Left ventricle myocardium inferior (tissue), 1 donor: Measurements from ENCODE around the gene UBA1. TPM values are rescaled to one million over a fixed set of nuclear protein-coding genes. Genes with fewer than 3 reads are reported as not detected.

ENCODE experiments used
- DNase-seq: peaks from one replicate; pipeline ENCODE4 v3.0.0-alpha.2; 2020
- H3K27ac ChIP-seq: fragments of 200-600 bp; replicated peaks from 2 replicates; pipeline ENCODE4 v1.8.0; 2021
- H3K27me3 ChIP-seq: fragments of 200-600 bp; 2 replicates; pipeline ENCODE4 v1.8.0; 2021; ENCODE audit warnings: low read depth
- H3K36me3 ChIP-seq: fragments of 200-600 bp; 2 replicates; pipeline ENCODE4 v1.8.0; 2021
- H3K4me1 ChIP-seq: fragments of 200-600 bp; 2 replicates; pipeline ENCODE4 v1.8.0; 2021
- H3K4me3 ChIP-seq: fragments of 200-600 bp; 2 replicates; pipeline ENCODE4 v1.8.0; 2021; ENCODE audit warnings: mild to moderate bottlenecking, moderate library complexity
- H3K9me3 ChIP-seq: fragments of 200-600 bp; replicated peaks from 2 replicates; pipeline ENCODE4 v1.8.0; 2021
- CTCF ChIP-seq: fragments of 200-600 bp; IDR thresholded peaks from 2 replicates; pipeline ENCODE4 v1.8.0; 2021; ENCODE audit warnings: antibody characterized with exemption, mild to moderate bottlenecking, borderline replicate concordance
- intact Hi-C: fragments of 100-400 bp; cut with micrococcal nuclease; formaldehyde crosslinking; loops from one replicate; pipeline ENCODE4 v1.11.0; 2022
- total RNA-seq: library from RNA; stranded (reverse); fragmentation: NEBNext Ultra II Directional; extraction: Animal tissue kit (Norgen Biotek cat#: 25700); gene quantifications from one replicate; pipeline ENCODE4 v1.2.1, GENCODE V29; 2021
- donor health status: DM: no; HTN: yes; CAD: no; lungs with severe emphysema.

Gene UBA1
- total RNA-seq, 1 donor from 2014 or later, result 99.8 TPM

GRCh38 chrX:47221756-47222155, 28.1 kb downstream of the UBA1 start:
- peaks cover 34% of the 10 kb centered on the region for H3K36me3 ChIP-seq
- peaks cover 31% of the 10 kb centered on the region for H3K4me1 ChIP-seq
- H3K9me3 ChIP-seq, result no peaks in the 10 kb centered on the region
- intact Hi-C loops, result no loop called here
- DNase-seq, result no peak
- no peak overlapping the region for H3K4me3 ChIP-seq
- no peak for TF ChIP-seq CTCF
- no peak overlapping the region for H3K27ac ChIP-seq
- no peaks in the 10 kb centered on the region for H3K27me3 ChIP-seq

- no peaks in the 10 kb centered on the region for H3K27me3 ChIP-seq
- H3K4me3 ChIP-seq, result no peak overlapping the region
- no peaks in the 10 kb centered on the region for H3K9me3 ChIP-seq
- intact Hi-C loops, result no loop called here
- DNase-seq, result no peak
- H3K4me1 ChIP-seq, result peaks cover 24% of the 10 kb centered on the region
- TF ChIP-seq CTCF, result no peak
- peaks cover 37% of the 10 kb centered on the region for H3K36me3 ChIP-seq
- H3K27ac ChIP-seq, result no peak overlapping the region
These were observed 29.2 kb downstream of the UBA1 start for GRCh38 chrX:47222751-47223350.

DNA sequence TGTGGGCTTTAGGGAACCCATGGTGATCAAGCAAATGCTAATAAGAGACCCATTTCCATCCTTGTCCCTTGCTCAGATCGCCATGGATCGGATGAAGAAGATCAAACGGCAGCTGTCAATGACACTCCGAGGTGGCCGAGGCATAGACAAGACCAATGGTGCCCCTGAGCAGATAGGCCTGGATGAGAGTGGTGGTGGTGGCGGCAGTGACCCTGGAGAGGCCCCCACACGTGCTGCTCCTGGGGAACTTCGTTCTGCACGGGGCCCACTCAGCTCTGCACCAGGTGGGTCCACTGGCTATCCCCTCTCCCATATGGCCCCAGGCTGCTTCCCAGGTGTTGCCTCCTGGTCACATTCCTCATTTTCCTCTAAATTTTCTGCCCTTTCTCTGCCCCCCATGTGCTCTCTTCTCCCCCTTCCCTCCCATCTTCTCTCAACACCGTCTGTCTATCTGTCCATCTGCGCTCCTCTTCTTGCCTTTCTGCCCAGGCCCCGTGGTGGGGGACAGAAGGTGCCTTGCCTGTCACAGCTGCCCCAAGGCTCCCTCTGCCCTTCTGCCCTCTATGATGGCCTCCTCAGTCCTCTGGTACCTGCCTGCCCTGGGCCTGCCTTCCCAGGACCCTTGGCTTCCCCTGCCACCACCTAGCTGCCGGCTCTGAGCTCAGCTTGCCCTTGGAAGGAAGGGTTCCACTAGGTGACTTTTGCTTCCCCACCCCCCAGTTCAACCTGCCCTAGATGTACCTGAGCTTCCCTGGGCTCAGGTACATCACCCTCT, 30.0 kb downstream of the UBA1 start:
- intact Hi-C loops, result no loop called here
- H3K4me3 ChIP-seq, result no peak overlapping the region
- H3K27me3 ChIP-seq, result no peaks in the 10 kb centered on the region
- H3K36me3 ChIP-seq, result peaks cover 43% of the 10 kb centered on the region
- TF ChIP-seq CTCF, result no peak
- no peak for DNase-seq
- no peak overlapping the region for H3K27ac ChIP-seq
- H3K4me1 ChIP-seq, result peaks cover 24% of the 10 kb centered on the region
- no peaks in the 10 kb centered on the region for H3K9me3 ChIP-seq

GRCh38 chrX:47224266-47224895, 30.8 kb downstream of the UBA1 start:
- H3K27ac ChIP-seq, result no peak overlapping the region
- no peaks in the 10 kb centered on the region for H3K27me3 ChIP-seq
- H3K36me3 ChIP-seq, result peaks cover 50% of the 10 kb centered on the region
- no peak for TF ChIP-seq CTCF
- intact Hi-C loops, result no loop called here
- no peak for DNase-seq
- peaks cover 24% of the 10 kb centered on the region for H3K4me1 ChIP-seq
- H3K4me3 ChIP-seq, result no peak overlapping the region
- H3K9me3 ChIP-seq, result no peaks in the 10 kb centered on the region

DNA sequence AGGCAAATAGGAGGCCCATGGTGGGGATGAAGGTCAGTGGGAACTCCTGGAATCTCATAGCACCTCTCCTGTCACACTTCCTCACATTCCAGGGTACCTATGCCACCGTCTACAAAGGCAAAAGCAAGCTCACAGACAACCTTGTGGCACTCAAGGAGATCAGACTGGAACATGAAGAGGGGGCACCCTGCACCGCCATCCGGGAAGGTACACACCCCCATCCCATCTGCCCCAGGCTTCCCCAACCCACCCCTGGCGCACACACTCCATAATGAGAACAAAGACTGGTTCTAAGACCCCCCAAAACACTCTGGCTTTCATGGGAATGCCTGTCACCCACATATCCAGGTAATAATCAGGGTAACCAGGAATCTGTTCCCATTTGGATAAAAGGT, 31.3 kb downstream of the UBA1 start:
- peaks cover 19% of the 10 kb centered on the region for H3K4me1 ChIP-seq
- H3K4me3 ChIP-seq, result no peak overlapping the region
- H3K36me3 ChIP-seq, result peaks cover 51% of the 10 kb centered on the region
- no peak overlapping the region for H3K27ac ChIP-seq
- no peak for DNase-seq
- intact Hi-C loops, result no loop called here
- no peak for TF ChIP-seq CTCF
- H3K27me3 ChIP-seq, result no peaks in the 10 kb centered on the region
- H3K9me3 ChIP-seq, result no peaks in the 10 kb centered on the region
